Measurements from ENCODE around the gene GSTT2.
A peak's percentile ranks its signal among the peaks of the same experiment; 100 is the strongest.
"Not testable (repeated sequence)": the region's sequence is repeated elsewhere in the genome, so short reads cannot be mapped to it uniquely, and the experiment has no call there.

Gene GSTT2

GRCh38 chr22:23977304-23977703 lies 2.6 kb upstream of the GSTT2 start:
- not testable (repeated sequence) for H3K27me3 ChIP-seq (ENCODE audit: control insufficient read depth, insufficient read depth, low read length); H3K9me3 ChIP-seq (replicated peaks; ENCODE audit: low read length); H3K9ac ChIP-seq (ENCODE audit: low read depth, low read length); H3K36me3 ChIP-seq (ENCODE audit: insufficient read depth, low read length); H3K4me3 ChIP-seq (ENCODE audit: low read length); H3K4me1 ChIP-seq (ENCODE audit: control insufficient read depth, insufficient read depth, low read length); H3K4me2 ChIP-seq (ENCODE audit: low read length)

GRCh38 chr22:23980567-23980966 lies 633 bp downstream of the GSTT2 start:
- H3K36me3 ChIP-seq (ENCODE audit: insufficient read depth, low read length); H3K4me1 ChIP-seq (ENCODE audit: control insufficient read depth, insufficient read depth, low read length); H3K27me3 ChIP-seq (ENCODE audit: control insufficient read depth, insufficient read depth, low read length); H3K9me3 ChIP-seq (replicated peaks; ENCODE audit: low read length); H3K9ac ChIP-seq (ENCODE audit: low read depth, low read length): not testable (repeated sequence)
- H3K4me3 ChIP-seq (ENCODE audit: low read length): peak overlapping the region; percentile 30
- H3K4me2 ChIP-seq (ENCODE audit: low read length): peak overlapping the region; percentile 44

DNA sequence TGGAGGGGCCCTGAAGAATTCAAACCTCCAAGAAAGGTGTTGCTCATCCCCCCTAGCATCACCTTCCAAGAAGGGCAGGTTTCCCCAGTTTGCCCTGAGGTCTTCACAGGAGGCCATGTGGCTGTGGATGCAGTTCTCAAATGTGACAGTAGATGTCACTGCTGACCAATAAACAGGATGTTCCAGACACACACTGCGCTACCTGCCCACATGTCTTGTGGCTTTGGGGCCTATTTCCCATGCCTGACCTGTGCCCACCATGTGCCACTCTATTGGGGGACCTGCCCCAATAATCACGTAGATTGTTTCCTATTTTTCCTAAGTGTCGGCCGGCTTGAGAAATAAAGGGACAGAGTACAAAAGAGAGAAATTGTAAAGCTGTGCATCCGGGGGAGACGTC lies 4.5 kb downstream of the GSTT2 start:
- Histone ChIP-seq H3K4me2 (ENCODE audit: low read length) (no peak overlapping the region), H3K4me3 (ENCODE audit: low read length) (no peak overlapping the region), H3K27me3 (ENCODE audit: control insufficient read depth, insufficient read depth, low read length) (no peaks in the 10 kb centered on the region), H3K9ac (ENCODE audit: low read depth, low read length) (no peak overlapping the region), H3K4me1 (ENCODE audit: control insufficient read depth, insufficient read depth, low read length) (no peaks in the 10 kb centered on the region), H3K36me3 (ENCODE audit: insufficient read depth, low read length) (no peaks in the 10 kb centered on the region), H3K9me3 (replicated peaks; ENCODE audit: low read length) (no peaks in the 10 kb centered on the region)

DNA sequence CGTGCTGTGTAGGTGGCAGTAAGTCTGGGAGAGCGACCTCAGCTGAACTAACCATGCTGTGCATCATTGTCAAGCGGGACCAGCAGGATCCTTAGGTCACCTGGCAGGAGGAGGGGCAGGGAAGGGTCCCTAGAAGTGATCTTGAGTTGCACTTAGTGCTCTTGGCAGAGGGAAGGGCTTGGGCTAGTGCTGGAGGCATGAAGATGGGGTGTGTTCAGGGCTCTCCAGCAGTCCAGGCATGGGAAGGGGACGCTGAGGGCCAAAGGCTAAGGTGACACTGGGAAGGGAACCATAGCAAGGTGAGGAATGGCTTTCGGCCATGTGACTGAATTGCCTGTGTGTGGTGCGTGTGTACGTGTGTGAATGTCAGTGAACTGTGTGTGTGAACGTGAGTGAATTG lies 6.2 kb downstream of the GSTT2 start:
- H3K4me3 ChIP-seq (ENCODE audit: low read length): not testable (repeated sequence)

GRCh38 chr22:23986538-23987178 lies 6.7 kb downstream of the GSTT2 start:
- H3K4me2 ChIP-seq (ENCODE audit: low read length); H3K36me3 ChIP-seq (ENCODE audit: insufficient read depth, low read length); H3K4me3 ChIP-seq (ENCODE audit: low read length); H3K4me1 ChIP-seq (ENCODE audit: control insufficient read depth, insufficient read depth, low read length); H3K27me3 ChIP-seq (ENCODE audit: control insufficient read depth, insufficient read depth, low read length); H3K9me3 ChIP-seq (replicated peaks; ENCODE audit: low read length); H3K9ac ChIP-seq (ENCODE audit: low read depth, low read length): not testable (repeated sequence)

More for the DNA sequence above, 6.2 kb downstream of the GSTT2 start:
- not testable (repeated sequence) for H3K27me3 ChIP-seq (ENCODE audit: control insufficient read depth, insufficient read depth, low read length); H3K4me1 ChIP-seq (ENCODE audit: control insufficient read depth, insufficient read depth, low read length); H3K9me3 ChIP-seq (replicated peaks; ENCODE audit: low read length); H3K9ac ChIP-seq (ENCODE audit: low read depth, low read length); H3K36me3 ChIP-seq (ENCODE audit: insufficient read depth, low read length); H3K4me2 ChIP-seq (ENCODE audit: low read length)

DNA sequence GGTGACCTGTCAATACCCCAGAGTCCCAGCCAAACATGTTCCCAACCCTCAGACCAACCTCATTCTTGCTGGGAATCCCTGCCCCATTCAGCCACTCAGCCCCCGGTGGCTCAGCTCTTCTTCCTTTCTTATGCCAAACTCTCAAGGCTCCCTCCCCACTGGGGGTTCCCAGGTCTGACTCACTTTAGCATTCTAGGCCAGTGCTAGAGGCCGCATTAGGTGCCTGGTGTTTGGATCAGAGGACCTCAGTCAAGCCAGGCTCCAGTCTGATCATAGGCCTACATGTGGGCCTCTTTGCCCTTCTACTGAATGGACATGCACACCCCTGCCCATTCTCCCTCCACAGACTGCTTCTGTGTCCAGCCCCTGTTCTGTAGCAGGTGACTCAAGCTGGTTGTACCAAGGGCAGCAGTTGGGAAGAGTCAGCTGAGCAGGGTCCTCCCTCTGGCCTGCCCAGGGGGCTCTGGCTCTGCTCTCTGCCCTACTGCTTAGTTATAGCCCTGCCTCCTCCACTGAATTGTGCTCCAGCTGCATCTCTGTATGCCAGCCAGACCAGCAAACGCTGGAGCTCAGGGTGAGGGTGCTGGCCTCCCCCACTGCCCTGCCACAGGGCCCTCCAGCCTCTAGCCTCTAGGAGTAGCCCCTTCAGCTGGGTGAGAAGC lies 9.8 kb downstream of the GSTT2 start:
- H3K4me1 ChIP-seq (ENCODE audit: control insufficient read depth, insufficient read depth, low read length); H3K9ac ChIP-seq (ENCODE audit: low read depth, low read length); H3K27me3 ChIP-seq (ENCODE audit: control insufficient read depth, insufficient read depth, low read length); H3K36me3 ChIP-seq (ENCODE audit: insufficient read depth, low read length); H3K4me2 ChIP-seq (ENCODE audit: low read length); H3K4me3 ChIP-seq (ENCODE audit: low read length); H3K9me3 ChIP-seq (replicated peaks; ENCODE audit: low read length): not testable (repeated sequence)

DNA sequence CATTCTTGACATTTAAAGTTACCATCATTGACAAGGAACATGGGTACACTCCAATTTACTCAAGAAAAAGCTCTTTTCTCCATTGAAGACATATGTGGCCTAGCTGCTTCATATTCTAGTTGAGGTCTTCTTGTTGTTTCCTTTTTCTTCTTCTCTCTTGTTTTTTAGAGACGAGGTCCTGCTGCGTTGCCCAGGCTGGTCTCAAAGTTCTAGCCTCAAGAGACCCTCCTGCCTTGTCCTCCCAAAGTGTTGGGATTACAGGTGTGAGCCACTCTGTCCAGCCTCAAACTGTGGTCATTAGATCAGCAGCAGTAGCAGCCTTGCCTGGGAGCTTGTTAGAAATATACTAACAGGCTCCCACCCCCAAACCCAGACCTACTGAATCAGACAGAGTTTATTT lies 13.1 kb downstream of the GSTT2 start:
- H3K4me1 ChIP-seq (ENCODE audit: control insufficient read depth, insufficient read depth, low read length): not testable (repeated sequence)

DNA sequence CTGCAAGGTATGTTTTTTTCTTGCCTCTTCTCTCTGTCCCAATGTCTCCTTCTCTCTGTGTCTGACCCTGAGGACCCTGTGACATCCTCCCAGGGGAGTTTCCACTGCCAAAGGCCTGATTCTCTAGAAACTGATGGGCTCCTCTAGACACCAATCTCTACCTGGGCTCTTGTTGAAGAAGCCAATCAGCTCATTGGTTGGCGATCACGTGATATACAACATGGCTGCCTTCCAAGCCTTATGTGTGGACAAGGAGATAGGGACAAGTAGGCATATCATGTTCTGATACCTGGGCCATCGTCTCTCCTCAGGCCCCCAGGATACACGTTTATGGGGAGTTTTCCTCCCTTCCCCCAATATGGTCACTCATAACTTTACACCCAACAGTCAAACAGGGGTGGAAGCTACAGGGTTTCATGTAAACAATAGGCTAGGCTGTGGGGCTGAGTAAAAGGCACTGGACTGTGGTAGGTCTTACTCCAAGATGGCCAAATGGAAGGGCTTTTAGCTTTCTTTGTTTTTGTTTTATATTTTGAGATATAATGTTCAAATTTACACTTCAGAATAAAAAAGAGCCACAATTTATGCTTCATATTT lies 13.7 kb downstream of the GSTT2 start:
- not testable (repeated sequence) for H3K9ac ChIP-seq (ENCODE audit: low read depth, low read length); H3K4me2 ChIP-seq (ENCODE audit: low read length); H3K4me1 ChIP-seq (ENCODE audit: control insufficient read depth, insufficient read depth, low read length); H3K4me3 ChIP-seq (ENCODE audit: low read length); H3K9me3 ChIP-seq (replicated peaks; ENCODE audit: low read length); H3K27me3 ChIP-seq (ENCODE audit: control insufficient read depth, insufficient read depth, low read length); H3K36me3 ChIP-seq (ENCODE audit: insufficient read depth, low read length)

More for the DNA sequence above, 13.1 kb downstream of the GSTT2 start:
- not testable (repeated sequence) for H3K4me3 ChIP-seq (ENCODE audit: low read length); H3K4me2 ChIP-seq (ENCODE audit: low read length); H3K27me3 ChIP-seq (ENCODE audit: control insufficient read depth, insufficient read depth, low read length); H3K36me3 ChIP-seq (ENCODE audit: insufficient read depth, low read length); H3K9ac ChIP-seq (ENCODE audit: low read depth, low read length); H3K9me3 ChIP-seq (replicated peaks; ENCODE audit: low read length)

GRCh38 chr22:23997092-23997491 lies 17.2 kb downstream of the GSTT2 start:
- no peaks in the 10 kb centered on the region for H3K36me3 ChIP-seq (ENCODE audit: insufficient read depth, low read length)
- no peaks in the 10 kb centered on the region for H3K9me3 ChIP-seq (replicated peaks; ENCODE audit: low read length)
- H3K4me2 ChIP-seq (ENCODE audit: low read length): no peak overlapping the region
- H3K9ac ChIP-seq (ENCODE audit: low read depth, low read length): no peak overlapping the region
- no peaks in the 10 kb centered on the region for H3K27me3 ChIP-seq (ENCODE audit: control insufficient read depth, insufficient read depth, low read length)
- no peak overlapping the region for H3K4me3 ChIP-seq (ENCODE audit: low read length)
- H3K4me1 ChIP-seq (ENCODE audit: control insufficient read depth, insufficient read depth, low read length): no peaks in the 10 kb centered on the region

- not testable (repeated sequence) for H3K4me2 ChIP-seq (ENCODE audit: low read length)
Observed at GRCh38 chr22:23999779-24000178, 19.8 kb downstream of the GSTT2 start.

DNA sequence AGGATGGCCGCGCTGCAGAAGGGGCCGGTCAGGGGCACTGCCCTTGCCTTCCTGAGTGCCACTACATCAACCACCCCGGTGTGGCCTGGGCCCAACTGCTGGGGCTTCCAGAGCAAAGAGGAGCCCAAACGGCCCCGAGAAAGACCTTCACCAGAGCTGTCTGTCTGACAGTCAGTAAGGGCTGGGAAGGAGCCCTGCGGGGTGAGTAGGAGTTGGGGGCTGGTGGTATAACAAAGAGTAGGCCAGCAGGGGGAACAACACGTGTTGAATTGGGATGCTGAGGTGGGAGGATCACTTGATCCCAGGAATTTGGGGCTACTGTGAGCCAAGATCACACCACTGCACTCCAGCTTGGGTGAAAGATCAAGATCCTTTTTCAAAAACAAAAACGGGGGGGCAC lies 21.4 kb downstream of the GSTT2 start:
- H3K9me3 ChIP-seq (replicated peaks; ENCODE audit: low read length): no peaks in the 10 kb centered on the region
- H3K4me1 ChIP-seq (ENCODE audit: control insufficient read depth, insufficient read depth, low read length): no peaks in the 10 kb centered on the region
- no peaks in the 10 kb centered on the region for H3K36me3 ChIP-seq (ENCODE audit: insufficient read depth, low read length)

More at GRCh38 chr22:23999779-24000178, 19.8 kb downstream of the GSTT2 start:
- not testable (repeated sequence) for H3K4me3 ChIP-seq (ENCODE audit: low read length); H3K4me1 ChIP-seq (ENCODE audit: control insufficient read depth, insufficient read depth, low read length); H3K9me3 ChIP-seq (replicated peaks; ENCODE audit: low read length); H3K36me3 ChIP-seq (ENCODE audit: insufficient read depth, low read length); H3K9ac ChIP-seq (ENCODE audit: low read depth, low read length); H3K27me3 ChIP-seq (ENCODE audit: control insufficient read depth, insufficient read depth, low read length)

GRCh38 chr22:24002272-24002671 lies 22.3 kb downstream of the GSTT2 start:
- no peaks in the 10 kb centered on the region for H3K36me3 ChIP-seq (ENCODE audit: insufficient read depth, low read length)
- H3K4me2 ChIP-seq (ENCODE audit: low read length): no peak overlapping the region
- H3K4me3 ChIP-seq (ENCODE audit: low read length): no peak overlapping the region
- H3K4me1 ChIP-seq (ENCODE audit: control insufficient read depth, insufficient read depth, low read length): no peaks in the 10 kb centered on the region
- H3K27me3 ChIP-seq (ENCODE audit: control insufficient read depth, insufficient read depth, low read length): peaks cover 10% of the 10 kb centered on the region
- no peak overlapping the region for H3K9ac ChIP-seq (ENCODE audit: low read depth, low read length)
- H3K9me3 ChIP-seq (replicated peaks; ENCODE audit: low read length): no peaks in the 10 kb centered on the region

More for the DNA sequence above, 21.4 kb downstream of the GSTT2 start:
- H3K9ac ChIP-seq (ENCODE audit: low read depth, low read length): no peak overlapping the region
- no peak overlapping the region for H3K4me2 ChIP-seq (ENCODE audit: low read length)
- H3K4me3 ChIP-seq (ENCODE audit: low read length): no peak overlapping the region
- H3K27me3 ChIP-seq (ENCODE audit: control insufficient read depth, insufficient read depth, low read length): peaks cover 10% of the 10 kb centered on the region

All from skeletal muscle satellite cell (primary cell).